ENCODE measurements around the gene RAI14.

Gene RAI14

DNA sequence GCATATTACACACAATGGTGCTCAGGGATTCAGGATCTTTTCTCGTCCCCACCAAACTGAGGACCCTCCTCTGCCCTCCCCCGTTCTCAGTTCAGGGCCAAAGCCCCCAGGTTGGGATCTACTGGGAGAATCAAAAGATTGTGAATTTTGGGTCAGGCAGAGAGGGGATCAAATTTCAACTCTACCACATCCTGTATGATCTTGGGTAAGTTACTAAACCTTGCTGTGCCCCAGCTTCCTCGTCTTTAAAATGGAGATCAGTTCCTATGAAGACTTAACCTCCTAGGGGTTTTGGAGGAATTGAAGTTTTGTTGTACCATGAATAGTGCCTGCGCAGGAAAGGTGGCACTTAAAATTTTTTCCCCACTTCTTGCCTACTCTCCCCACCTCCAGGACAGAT is 62.4 kb downstream of the RAI14 start:
- no peak overlapping the region for H3K4me3 ChIP-seq (ENCODE audit: low read length)
- H3K27me3 ChIP-seq (ENCODE audit: control insufficient read depth, low read length): no peaks in the 10 kb centered on the region
- H3K9me3 ChIP-seq (ENCODE audit: control insufficient read depth, insufficient read depth, low read length): no peaks in the 10 kb centered on the region
- TF ChIP-seq CTCF (IDR thresholded peaks at IDR 0.05; ENCODE audit: low read depth, low read length, poor library complexity, severe bottlenecking): no peak
- no peak for TF ChIP-seq EZH2phosphoT487 (IDR thresholded peaks at IDR 0.05; ENCODE audit: borderline replicate concordance, low read length)
- H4K20me1 ChIP-seq (ENCODE audit: control insufficient read depth, insufficient read depth, low read depth, low read length): no peaks in the 10 kb centered on the region
- H3K9me2 ChIP-seq (replicated peaks; ENCODE audit: control insufficient read depth, low read length): no peaks in the 10 kb centered on the region
- no peaks in the 10 kb centered on the region for H3K79me2 ChIP-seq (ENCODE audit: control insufficient read depth, low read length)
- no peak overlapping the region for H3K4me2 ChIP-seq (ENCODE audit: low read length)
- no peaks in the 10 kb centered on the region for H3F3A ChIP-seq (ENCODE audit: control insufficient read depth, insufficient read depth)
- H3K4me1 ChIP-seq (ENCODE audit: control insufficient read depth, low read length): no peaks in the 10 kb centered on the region
- H3K27ac ChIP-seq (ENCODE audit: low read depth, low read length): no peak overlapping the region
- H3K36me3 ChIP-seq (ENCODE audit: control insufficient read depth, low read length): no peaks in the 10 kb centered on the region

- Histone ChIP-seq H3K79me2 (ENCODE audit: control insufficient read depth, low read length) (no peaks in the 10 kb centered on the region), H3K4me3 (ENCODE audit: low read length) (no peak overlapping the region), H3K9me2 (replicated peaks; ENCODE audit: control insufficient read depth, low read length) (no peaks in the 10 kb centered on the region), H3K27me3 (ENCODE audit: control insufficient read depth, low read length) (no peaks in the 10 kb centered on the region), H3K36me3 (ENCODE audit: control insufficient read depth, low read length) (no peaks in the 10 kb centered on the region), H3K27ac (ENCODE audit: low read depth, low read length) (no peak overlapping the region), H3K9me3 (ENCODE audit: control insufficient read depth, insufficient read depth, low read length) (no peaks in the 10 kb centered on the region), H3K4me2 (ENCODE audit: low read length) (no peak overlapping the region), H3F3A (ENCODE audit: control insufficient read depth, insufficient read depth) (no peaks in the 10 kb centered on the region), H4K20me1 (ENCODE audit: control insufficient read depth, insufficient read depth, low read depth, low read length) (no peaks in the 10 kb centered on the region), H3K4me1 (ENCODE audit: control insufficient read depth, low read length) (no peaks in the 10 kb centered on the region)
- TF ChIP-seq EZH2phosphoT487 (IDR thresholded peaks at IDR 0.05; ENCODE audit: borderline replicate concordance, low read length): no peak
- TF ChIP-seq CTCF (IDR thresholded peaks at IDR 0.05; ENCODE audit: low read depth, low read length, poor library complexity, severe bottlenecking): no peak
Measured at GRCh38 chr5:34719029-34719428, 62.9 kb downstream of the RAI14 start.

GRCh38 chr5:34721327-34721726 is 65.2 kb downstream of the RAI14 start:
- Histone ChIP-seq H3K9me2 (replicated peaks; ENCODE audit: control insufficient read depth, low read length) (no peaks in the 10 kb centered on the region), H3K79me2 (ENCODE audit: control insufficient read depth, low read length) (no peaks in the 10 kb centered on the region), H3K27ac (ENCODE audit: low read depth, low read length) (no peak overlapping the region), H3K4me3 (ENCODE audit: low read length) (no peak overlapping the region), H3F3A (ENCODE audit: control insufficient read depth, insufficient read depth) (no peaks in the 10 kb centered on the region), H3K36me3 (ENCODE audit: control insufficient read depth, low read length) (no peaks in the 10 kb centered on the region), H3K4me1 (ENCODE audit: control insufficient read depth, low read length) (no peaks in the 10 kb centered on the region), H4K20me1 (ENCODE audit: control insufficient read depth, insufficient read depth, low read depth, low read length) (no peaks in the 10 kb centered on the region), H3K9me3 (ENCODE audit: control insufficient read depth, insufficient read depth, low read length) (no peaks in the 10 kb centered on the region), H3K27me3 (ENCODE audit: control insufficient read depth, low read length) (no peaks in the 10 kb centered on the region), H3K4me2 (ENCODE audit: low read length) (no peak overlapping the region)
- TF ChIP-seq CTCF (IDR thresholded peaks at IDR 0.05; ENCODE audit: low read depth, low read length, poor library complexity, severe bottlenecking): no peak
- TF ChIP-seq EZH2phosphoT487 (IDR thresholded peaks at IDR 0.05; ENCODE audit: borderline replicate concordance, low read length): no peak

DNA sequence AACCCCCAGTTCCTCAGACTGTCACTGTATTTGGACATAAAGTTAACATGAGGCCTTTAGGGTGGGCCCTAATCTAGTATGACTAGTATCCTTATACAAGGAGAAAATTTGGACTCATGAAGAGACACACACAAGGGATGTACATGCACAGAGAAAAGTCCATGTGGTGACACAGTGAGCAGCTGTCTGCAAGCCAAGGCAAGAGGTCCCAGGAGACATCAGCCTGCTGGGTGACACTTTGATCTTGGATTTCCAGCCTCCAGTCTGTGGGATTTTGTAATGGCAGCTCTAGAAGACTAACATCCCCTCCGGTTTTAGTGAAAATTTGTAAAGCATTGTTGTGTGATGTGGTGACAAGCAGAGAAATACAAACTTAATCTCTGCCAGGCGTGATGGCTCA is 66.1 kb downstream of the RAI14 start:
- Histone ChIP-seq H3K27ac (ENCODE audit: low read depth, low read length) (no peak overlapping the region), H3K9me2 (replicated peaks; ENCODE audit: control insufficient read depth, low read length) (no peaks in the 10 kb centered on the region), H3K9me3 (ENCODE audit: control insufficient read depth, insufficient read depth, low read length) (no peaks in the 10 kb centered on the region), H4K20me1 (ENCODE audit: control insufficient read depth, insufficient read depth, low read depth, low read length) (no peaks in the 10 kb centered on the region), H3F3A (ENCODE audit: control insufficient read depth, insufficient read depth) (no peaks in the 10 kb centered on the region), H3K4me1 (ENCODE audit: control insufficient read depth, low read length) (no peaks in the 10 kb centered on the region), H3K79me2 (ENCODE audit: control insufficient read depth, low read length) (no peaks in the 10 kb centered on the region), H3K36me3 (ENCODE audit: control insufficient read depth, low read length) (no peaks in the 10 kb centered on the region), H3K4me2 (ENCODE audit: low read length) (no peak overlapping the region), H3K27me3 (ENCODE audit: control insufficient read depth, low read length) (no peaks in the 10 kb centered on the region), H3K4me3 (ENCODE audit: low read length) (no peak overlapping the region)
- TF ChIP-seq CTCF (IDR thresholded peaks at IDR 0.05; ENCODE audit: low read depth, low read length, poor library complexity, severe bottlenecking) (no peak), EZH2phosphoT487 (IDR thresholded peaks at IDR 0.05; ENCODE audit: borderline replicate concordance, low read length) (no peak)
